Astrocyte of the cerebellum (primary cell): ENCODE results near the gene ZNF366.
A peak's percentile ranks its signal among the peaks of the same experiment; 100 is the strongest.

Experiments used
- DNase-seq: peaks from one replicate; pipeline ENCODE4 v3.0.0-alpha.2; 2011; ENCODE audit warnings: low read depth
- H3K4me3 ChIP-seq: 2 replicates; pipeline ENCODE4 v1.5.1; 2011; ENCODE audit warnings: mild to moderate bottlenecking, low read depth, low read length, moderate library complexity
- in situ Hi-C: cut with HindIII; loops from 2 replicates; pipeline ENCODE4 v1.10.0; 2017; ENCODE audit warnings: low sequenced_read_pairs
- TF ChIP-seq, protein P1 (sequence below): IDR thresholded peaks from 2 replicates; pipeline ENCODE4 v1.5.1; 2012; ENCODE audit warnings: low read length, low read depth, moderate library complexity, mild to moderate bottlenecking; ENCODE audit errors: missing control alignments

Gene ZNF366

GRCh38 chr5:72501488-72501887 lies 5.7 kb downstream of the ZNF366 start:
- in situ Hi-C loops: no loop called here
- TF ChIP-seq, protein P1, sequence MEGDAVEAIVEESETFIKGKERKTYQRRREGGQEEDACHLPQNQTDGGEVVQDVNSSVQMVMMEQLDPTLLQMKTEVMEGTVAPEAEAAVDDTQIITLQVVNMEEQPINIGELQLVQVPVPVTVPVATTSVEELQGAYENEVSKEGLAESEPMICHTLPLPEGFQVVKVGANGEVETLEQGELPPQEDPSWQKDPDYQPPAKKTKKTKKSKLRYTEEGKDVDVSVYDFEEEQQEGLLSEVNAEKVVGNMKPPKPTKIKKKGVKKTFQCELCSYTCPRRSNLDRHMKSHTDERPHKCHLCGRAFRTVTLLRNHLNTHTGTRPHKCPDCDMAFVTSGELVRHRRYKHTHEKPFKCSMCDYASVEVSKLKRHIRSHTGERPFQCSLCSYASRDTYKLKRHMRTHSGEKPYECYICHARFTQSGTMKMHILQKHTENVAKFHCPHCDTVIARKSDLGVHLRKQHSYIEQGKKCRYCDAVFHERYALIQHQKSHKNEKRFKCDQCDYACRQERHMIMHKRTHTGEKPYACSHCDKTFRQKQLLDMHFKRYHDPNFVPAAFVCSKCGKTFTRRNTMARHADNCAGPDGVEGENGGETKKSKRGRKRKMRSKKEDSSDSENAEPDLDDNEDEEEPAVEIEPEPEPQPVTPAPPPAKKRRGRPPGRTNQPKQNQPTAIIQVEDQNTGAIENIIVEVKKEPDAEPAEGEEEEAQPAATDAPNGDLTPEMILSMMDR: no peak
- H3K4me3 ChIP-seq: no peak overlapping the region
- peak; percentile 59 for DNase-seq

DNA sequence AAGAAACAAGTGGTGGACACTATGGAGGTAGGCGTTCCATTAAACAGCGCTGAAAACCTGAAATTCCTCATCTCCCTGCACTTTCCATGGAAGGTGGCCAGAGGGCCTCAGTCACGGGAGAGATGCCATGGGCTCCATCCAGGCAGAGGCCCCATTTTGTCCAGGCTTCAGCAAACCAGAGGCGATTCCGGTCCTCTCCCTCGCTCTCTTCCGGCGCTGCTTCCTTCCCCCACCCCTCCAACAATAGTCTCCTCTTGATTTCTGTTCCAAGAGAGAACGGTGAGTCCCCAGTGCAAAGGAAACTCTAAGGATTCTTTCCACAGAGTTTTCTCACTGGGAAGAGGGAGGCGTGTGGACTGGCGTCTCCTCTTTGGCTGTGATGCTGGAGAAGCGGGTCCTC lies 7.5 kb downstream of the ZNF366 start:
- no peak for DNase-seq
- in situ Hi-C loops: no loop called here
- TF ChIP-seq, protein P1: no peak

DNA sequence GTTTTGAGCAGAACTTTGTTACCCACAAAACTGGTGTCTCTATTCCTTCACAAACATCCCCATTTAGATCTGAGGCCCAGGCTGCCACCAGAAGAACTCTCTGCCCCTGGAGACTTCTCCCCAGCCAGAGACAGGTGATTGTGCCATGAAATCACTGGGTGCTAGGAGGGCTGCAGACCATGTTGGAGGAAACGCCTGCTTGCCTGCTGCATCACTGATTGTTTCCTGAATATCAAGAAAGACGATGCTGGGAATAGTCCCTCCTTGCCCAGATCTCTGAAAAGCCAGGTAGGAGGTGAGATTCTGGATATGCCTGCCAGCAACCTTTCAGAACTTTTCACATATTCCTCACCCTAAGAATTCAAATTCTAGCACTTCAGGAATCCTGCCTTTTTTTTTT lies 8.1 kb downstream of the ZNF366 start:
- no peak overlapping the region for H3K4me3 ChIP-seq
- TF ChIP-seq, protein P1: no peak
- in situ Hi-C loops: no loop called here
- DNase-seq: no peak

More for the DNA sequence above, 7.5 kb downstream of the ZNF366 start:
- no peak overlapping the region for H3K4me3 ChIP-seq

DNA sequence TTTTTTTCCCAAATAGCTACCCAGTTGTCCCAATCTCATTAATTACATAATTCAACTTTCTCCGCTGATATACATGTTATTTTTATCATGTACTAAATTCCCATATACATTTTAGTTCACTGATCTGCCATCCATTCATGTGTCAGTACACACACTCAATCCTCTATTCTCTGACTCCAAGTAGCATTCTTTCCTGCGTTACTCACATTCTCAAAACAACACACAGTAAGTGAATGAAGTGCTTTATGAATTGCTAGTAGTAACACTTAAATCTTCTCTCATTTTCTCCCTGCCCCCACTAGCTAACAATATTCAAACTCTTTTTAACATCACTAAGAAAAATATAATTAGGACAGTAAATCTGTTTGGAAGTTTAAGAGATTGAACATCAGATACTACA lies 8.9 kb downstream of the ZNF366 start:
- TF ChIP-seq, protein P1: no peak
- H3K4me3 ChIP-seq: no peak overlapping the region
- in situ Hi-C loops: no loop called here
- DNase-seq: no peak

GRCh38 chr5:72497823-72498222 lies 9.4 kb downstream of the ZNF366 start:
- TF ChIP-seq, protein P1: no peak
- in situ Hi-C loops: no loop called here
- H3K4me3 ChIP-seq: no peak overlapping the region
- no peak for DNase-seq

GRCh38 chr5:72495410-72495809 lies 11.8 kb downstream of the ZNF366 start:
- TF ChIP-seq, protein P1: no peak
- H3K4me3 ChIP-seq: no peak overlapping the region
- in situ Hi-C loops: no loop called here
- DNase-seq: no peak

- TF ChIP-seq, protein P1: no peak
- no peak overlapping the region for H3K4me3 ChIP-seq
- in situ Hi-C loops: no loop called here
- DNase-seq: no peak
Observed at GRCh38 chr5:72494623-72495124, 12.5 kb downstream of the ZNF366 start.
